Midbrain (tissue), 1 donor: ENCODE data around the gene FAM227B.
"Not testable (repeated sequence)": the region's sequence is repeated elsewhere in the genome, so short reads cannot be mapped to it uniquely, and the experiment has no call there.

Source experiments
- DNase-seq: peaks from one replicate; lab custom pipeline; 2025; lab: John Stamatoyannopoulos, UW

FAM227B gene

GRCh38 chr15:49492830-49493229 lies 127.8 kb downstream of the FAM227B start:
- no peak for DNase-seq

GRCh38 chr15:49492151-49492550 lies 128.5 kb downstream of the FAM227B start:
- no peak for DNase-seq

GRCh38 chr15:49490966-49491365 lies 129.7 kb downstream of the FAM227B start:
- no peak for DNase-seq

- not testable (repeated sequence) for DNase-seq
These were observed 135.2 kb downstream of the FAM227B start for GRCh38 chr15:49485401-49485800.

- not testable (repeated sequence) for DNase-seq
These were observed 141.6 kb downstream of the FAM227B start for GRCh38 chr15:49478982-49479381.

GRCh38 chr15:49478021-49478420 lies 142.6 kb downstream of the FAM227B start:
- not testable (repeated sequence) for DNase-seq

- no peak for DNase-seq
These were observed 147.6 kb downstream of the FAM227B start for GRCh38 chr15:49473031-49473430.

GRCh38 chr15:49472338-49472737 lies 148.3 kb downstream of the FAM227B start:
- no peak for DNase-seq

GRCh38 chr15:49471733-49472132 lies 148.9 kb downstream of the FAM227B start:
- DNase-seq = no peak

- DNase-seq = not testable (repeated sequence)
These were observed 149.4 kb downstream of the FAM227B start for GRCh38 chr15:49471248-49471647.

GRCh38 chr15:49468481-49468839 lies 152.2 kb downstream of the FAM227B start:
- no peak for DNase-seq

- DNase-seq = no peak
These were observed 152.7 kb downstream of the FAM227B start for GRCh38 chr15:49467746-49468480.

GRCh38 chr15:49466119-49466518 lies 154.5 kb downstream of the FAM227B start:
- DNase-seq = no peak

GRCh38 chr15:49464522-49464921 lies 156.1 kb downstream of the FAM227B start:
- no peak for DNase-seq

GRCh38 chr15:49462232-49462844 lies 158.3 kb downstream of the FAM227B start:
- DNase-seq = no peak

GRCh38 chr15:49460411-49460941 lies 160.1 kb downstream of the FAM227B start:
- no peak for DNase-seq

GRCh38 chr15:49458145-49458544 lies 162.5 kb downstream of the FAM227B start:
- DNase-seq = no peak

GRCh38 chr15:49456166-49456565 lies 164.5 kb downstream of the FAM227B start:
- no peak for DNase-seq

- DNase-seq = no peak
These were observed 168.0 kb downstream of the FAM227B start for GRCh38 chr15:49452595-49452994.

- no peak for DNase-seq
These were observed 178.8 kb downstream of the FAM227B start for GRCh38 chr15:49441816-49442215.

- no peak for DNase-seq
These were observed 179.3 kb downstream of the FAM227B start for GRCh38 chr15:49441356-49441755.

GRCh38 chr15:49439678-49440395 lies 180.8 kb downstream of the FAM227B start:
- DNase-seq = no peak
